GM23248 (cell line): ENCODE data around the gene CRB1. TPM values are rescaled to one million over a fixed set of nuclear protein-coding genes. Genes with fewer than 3 reads are reported as not detected.

ENCODE experiments used
- DNase-seq: peaks from one replicate; pipeline ENCODE4 v3.0.0-alpha.2; 2015
- H2AFZ ChIP-seq: fragments of 200-600 bp; sonication (generic); 2 replicates; pipeline ENCODE4 v1.6.1; 2016; ENCODE audit warnings: antibody characterized with exemption
- H3F3A ChIP-seq: fragments of 200-600 bp; sonication (generic); 2 replicates; pipeline ENCODE4 v1.6.1; 2016; ENCODE audit warnings: mild to moderate bottlenecking, antibody characterized with exemption, mixed run types; ENCODE audit not compliant: insufficient read depth
- H3K27ac ChIP-seq: fragments of 200-600 bp; sonication (generic); 2 replicates; pipeline ENCODE4 v1.5.1; 2016; ENCODE audit warnings: mild to moderate bottlenecking
- H3K27me3 ChIP-seq: fragments of 200-600 bp; sonication (generic); replicated peaks from 2 replicates; pipeline ENCODE4 v1.6.1; 2016; ENCODE audit warnings: mild to moderate bottlenecking; ENCODE audit not compliant: insufficient read depth
- H3K36me3 ChIP-seq: fragments of 200-600 bp; sonication (generic); 2 replicates; pipeline ENCODE4 v1.6.1; 2016; ENCODE audit warnings: low read depth, mild to moderate bottlenecking
- H3K4me1 ChIP-seq: fragments of 200-600 bp; sonication (generic); 2 replicates; pipeline ENCODE4 v1.6.1; 2016; ENCODE audit warnings: mild to moderate bottlenecking; ENCODE audit not compliant: insufficient read depth
- H3K4me2 ChIP-seq: fragments of 200-600 bp; sonication (generic); one replicate; pipeline ENCODE4 v1.6.1; 2016; ENCODE audit warnings: mild to moderate bottlenecking; ENCODE audit not compliant: unreplicated experiment
- H3K4me3 ChIP-seq: fragments of 200-600 bp; sonication (generic); 2 replicates; pipeline ENCODE4 v1.5.1; 2016; ENCODE audit warnings: mild to moderate bottlenecking
- H3K79me2 ChIP-seq: fragments of 200-600 bp; sonication (generic); 2 replicates; pipeline ENCODE4 v1.6.1; 2016; ENCODE audit warnings: mild to moderate bottlenecking; ENCODE audit not compliant: insufficient read depth
- H3K9ac ChIP-seq: fragments of 200-600 bp; sonication (generic); 2 replicates; pipeline ENCODE4 v1.6.1; 2016; ENCODE audit warnings: mild to moderate bottlenecking
- H3K9me2 ChIP-seq: fragments of 200-600 bp; sonication (generic); 2 replicates; pipeline ENCODE4 v1.6.1; 2016; ENCODE audit warnings: mixed run types, mild to moderate bottlenecking, moderate library complexity; ENCODE audit not compliant: insufficient read depth
- H3K9me3 ChIP-seq: fragments of 200-600 bp; sonication (generic); one replicate; pipeline ENCODE4 v1.6.1; 2017; ENCODE audit warnings: low read depth
- H4K20me1 ChIP-seq: fragments of 200-600 bp; sonication (generic); 2 replicates; pipeline ENCODE4 v1.6.0; 2016; ENCODE audit not compliant: insufficient read depth
- EZH2 ChIP-seq: fragments of 200-600 bp; sonication (generic); IDR thresholded peaks from 2 replicates; pipeline ENCODE4 v1.6.1; 2018; ENCODE audit warnings: antibody characterized with exemption, mild to moderate bottlenecking; ENCODE audit not compliant: insufficient read depth, poor library complexity, severe bottlenecking
- EZH2phosphoT487 ChIP-seq: fragments of 200-600 bp; sonication (generic); IDR thresholded peaks from 2 replicates; pipeline ENCODE4 v1.6.1; 2018; ENCODE audit warnings: antibody characterized with exemption, moderate library complexity, mild to moderate bottlenecking, low read depth; ENCODE audit not compliant: insufficient read depth
- WGBS, 2 experiments: methylation state at CpG; one replicate each; pipeline ENCODE4 v1.1.6; 2015 to 2017; ENCODE audit warnings: low lambda C conversion rate in 2 of 2, low coverage in 1 of 2; ENCODE audit errors: missing lambda C conversion rate in 2 of 2; 5-methylcytosine and 5-hydroxymethylcytosine counted together
- in situ Hi-C: fragments of 300-500 bp; cut with MboI; formaldehyde crosslinking; loops from 2 replicates; pipeline ENCODE4 v1.15.0; 2020
- polyA plus RNA-seq: library from polyadenylated mRNA; unstranded; fragments of >200 nt; fragmentation: Nextera tagmentation; extraction: Ambion mirVana; gene quantifications from 2 replicates; pipeline ENCODE4 v1.2.1, GENCODE V29; 2016
- total RNA-seq: library from RNA; depleted of rRNA; stranded (reverse); fragments of >200 nt; shearing (Covaris generic); gene quantifications from 2 replicates; pipeline ENCODE4 v1.2.3, GENCODE V29; 2014

CRB1 gene
- total and polyA plus RNA-seq, 2 experiments from 2014 or later = 0.11 TPM; not detected in 1

DNA sequence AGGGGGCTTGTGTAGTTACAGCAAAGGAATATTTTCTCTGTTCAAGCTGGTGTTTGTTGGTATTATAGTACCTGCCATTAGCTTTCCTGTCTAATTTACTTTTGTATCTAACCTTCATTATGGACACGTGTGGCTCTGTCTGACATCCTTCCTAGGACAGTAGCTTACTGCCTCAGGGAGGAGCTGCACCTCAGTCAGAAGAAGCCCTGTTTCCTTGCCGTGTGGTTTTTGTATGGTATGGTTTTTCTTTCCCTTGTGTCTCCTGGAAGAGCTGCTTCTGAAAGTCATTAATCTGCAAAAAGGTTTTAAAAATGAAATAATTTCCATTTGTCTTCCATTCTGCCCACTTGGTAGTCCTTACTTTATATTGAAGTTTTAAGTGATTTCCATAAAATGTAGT is 17.4 kb upstream of the CRB1 start:
- H3K9ac ChIP-seq = no peak overlapping the region
- no peak overlapping the region for H2AFZ ChIP-seq
- H4K20me1 ChIP-seq = no peaks in the 10 kb centered on the region
- no peaks in the 10 kb centered on the region for H3K79me2 ChIP-seq
- TF ChIP-seq EZH2 (no peak), EZH2phosphoT487 (no peak)
- no peaks in the 10 kb centered on the region for H3K9me3 ChIP-seq
- H3K9me2 ChIP-seq = no peaks in the 10 kb centered on the region
- in situ Hi-C loops = no loop called here
- no peak for DNase-seq
- H3K4me3 ChIP-seq = no peak overlapping the region
- 46 to 48% methylated on average over 2 of the region's 2 CpGs for WGBS, 2 experiments
- H3K36me3 ChIP-seq = no peaks in the 10 kb centered on the region
- H3F3A ChIP-seq = no peaks in the 10 kb centered on the region
- H3K4me1 ChIP-seq = no peaks in the 10 kb centered on the region
- H3K27ac ChIP-seq = no peak overlapping the region
- no peaks in the 10 kb centered on the region for H3K27me3 ChIP-seq
- H3K4me2 ChIP-seq = no peak overlapping the region

DNA sequence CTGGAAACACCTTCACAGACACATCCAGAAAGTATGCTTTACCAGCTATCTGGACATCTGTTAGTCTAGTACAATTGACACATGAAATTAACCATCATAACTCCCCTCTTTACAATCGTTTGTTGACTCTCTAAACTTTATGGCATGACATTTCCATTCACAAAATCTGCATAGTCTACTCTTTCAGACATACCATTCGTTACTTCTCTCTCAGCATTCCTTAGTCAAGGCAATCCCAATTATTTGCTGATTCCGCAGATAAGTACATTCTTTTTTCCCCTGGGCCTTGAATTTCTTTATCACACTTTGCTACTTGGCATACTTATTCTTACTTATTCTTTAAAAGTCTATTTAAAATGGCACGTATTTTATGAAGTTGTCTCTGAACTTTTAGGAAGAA is 15.1 kb upstream of the CRB1 start:
- no peaks in the 10 kb centered on the region for H3K9me3 ChIP-seq
- no peaks in the 10 kb centered on the region for H4K20me1 ChIP-seq
- no peaks in the 10 kb centered on the region for H3K79me2 ChIP-seq
- H3F3A ChIP-seq = no peaks in the 10 kb centered on the region
- 70 to 77% methylated on average over 4 of the region's 4 CpGs for WGBS, 2 experiments
- DNase-seq = no peak
- no peak for TF ChIP-seq EZH2phosphoT487
- no peak for TF ChIP-seq EZH2
- no peak overlapping the region for H3K27ac ChIP-seq
- H3K4me2 ChIP-seq = no peak overlapping the region
- H2AFZ ChIP-seq = no peak overlapping the region
- H3K27me3 ChIP-seq = no peaks in the 10 kb centered on the region
- in situ Hi-C loops = no loop called here
- no peaks in the 10 kb centered on the region; the same call in 1 of the 2 replicates for H3K9me2 ChIP-seq
- no peak overlapping the region for H3K9ac ChIP-seq
- H3K4me1 ChIP-seq = no peaks in the 10 kb centered on the region
- H3K36me3 ChIP-seq = no peaks in the 10 kb centered on the region
- no peak overlapping the region for H3K4me3 ChIP-seq

DNA sequence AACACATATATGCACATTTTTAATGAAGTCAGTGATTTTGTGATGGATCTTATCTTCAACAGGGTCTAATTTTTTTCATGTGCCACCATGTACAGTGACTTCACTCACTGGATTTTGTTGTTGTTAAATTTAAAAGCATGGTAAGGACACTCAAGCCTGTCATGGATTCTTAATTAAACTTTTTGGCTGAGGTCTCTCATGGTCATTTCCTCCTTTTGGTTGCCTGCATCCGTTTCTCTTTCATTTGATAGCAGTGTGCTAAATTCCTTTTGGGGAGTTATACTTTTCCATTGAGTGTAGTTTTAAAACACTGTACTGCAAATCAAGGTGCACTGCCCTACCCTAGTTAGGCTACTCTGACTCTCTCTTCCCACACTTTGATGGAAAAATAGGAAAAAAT is 13.2 kb upstream of the CRB1 start:
- Histone ChIP-seq H3K9me2 (no peaks in the 10 kb centered on the region; the same call in 1 of the 2 replicates), H3K9me3 (no peaks in the 10 kb centered on the region), H3K27me3 (no peaks in the 10 kb centered on the region), H3K27ac (no peak overlapping the region), H3K4me3 (no peak overlapping the region), H3K36me3 (no peaks in the 10 kb centered on the region), H2AFZ (no peak overlapping the region), H4K20me1 (no peaks in the 10 kb centered on the region), H3K9ac (no peak overlapping the region), H3K4me2 (no peak overlapping the region), H3K79me2 (no peaks in the 10 kb centered on the region), H3K4me1 (no peaks in the 10 kb centered on the region), H3F3A (no peaks in the 10 kb centered on the region)
- in situ Hi-C loops = no loop called here
- TF ChIP-seq EZH2 (no peak), EZH2phosphoT487 (no peak)
- DNase-seq = no peak
- 7 to 14% methylated on average over 1 of the region's 1 CpG for WGBS, 2 experiments

DNA sequence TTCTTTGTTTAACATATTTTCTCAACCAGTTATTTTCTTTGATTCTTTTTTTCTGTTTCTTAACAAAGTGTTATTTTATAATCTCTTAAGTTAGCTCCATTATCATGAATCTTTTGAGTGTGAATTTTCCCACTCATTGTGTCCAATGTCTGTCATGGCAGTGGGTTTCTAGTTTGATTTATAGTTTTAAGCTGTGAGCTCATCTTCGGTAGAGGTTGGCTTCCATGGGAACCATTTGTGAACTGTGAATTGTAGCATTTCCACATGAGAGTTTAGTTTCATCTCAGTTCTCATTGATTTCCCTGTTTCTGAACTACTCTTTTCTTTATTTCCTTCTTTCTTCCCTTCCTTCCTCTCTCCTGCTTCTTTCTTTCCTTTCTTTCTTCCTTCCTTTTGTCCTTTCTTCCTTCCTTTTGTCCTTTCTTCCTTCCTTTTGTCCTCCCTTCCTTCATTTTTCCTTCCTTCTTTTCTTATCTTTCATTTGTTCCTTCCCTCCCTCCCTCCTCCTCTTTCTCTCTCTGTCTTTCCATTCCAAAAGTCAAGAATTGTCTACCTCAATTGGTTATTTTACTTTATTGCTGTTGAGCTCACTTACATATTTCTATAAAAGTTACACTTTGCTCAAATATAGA is 3.0 kb upstream of the CRB1 start:
- DNase-seq = no peak
- in situ Hi-C loops = no loop called here
- Histone ChIP-seq H3K4me2 (no peak overlapping the region), H2AFZ (no peak overlapping the region), H3K9me2 (no peaks in the 10 kb centered on the region), H3K9ac (no peak overlapping the region), H3K9me3 (no peaks in the 10 kb centered on the region), H3K27me3 (no peaks in the 10 kb centered on the region), H3F3A (no peaks in the 10 kb centered on the region), H4K20me1 (no peaks in the 10 kb centered on the region), H3K4me3 (no peak overlapping the region), H3K79me2 (no peaks in the 10 kb centered on the region), H3K36me3 (no peaks in the 10 kb centered on the region), H3K27ac (no peak overlapping the region), H3K4me1 (no peaks in the 10 kb centered on the region)
- WGBS, 2 experiments = 62 to 64% methylated on average over 1 of the region's 1 CpG
- TF ChIP-seq EZH2 (no peak), EZH2phosphoT487 (no peak)

DNA sequence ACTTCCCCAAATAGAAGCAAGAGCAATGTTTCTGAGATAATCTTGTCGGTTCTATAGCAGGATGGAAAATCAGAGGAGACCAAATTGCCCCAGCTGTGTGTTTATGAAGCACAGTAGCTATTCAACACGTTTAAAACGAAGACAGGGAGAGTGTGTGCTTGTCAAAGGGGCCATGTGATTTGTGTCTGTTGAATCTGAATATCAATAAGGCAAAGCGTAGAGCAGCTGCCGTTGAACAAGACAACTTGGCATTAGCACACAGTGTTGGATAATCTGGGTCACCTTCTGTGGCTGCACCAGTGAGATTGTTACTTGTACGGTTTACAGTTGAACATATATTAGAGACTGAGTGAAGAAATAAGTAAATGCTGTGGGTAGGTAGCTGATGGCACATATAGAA is 1.0 kb downstream of the CRB1 start:
- no peaks in the 10 kb centered on the region for H3F3A ChIP-seq
- in situ Hi-C loops = no loop called here
- H3K4me2 ChIP-seq = no peak overlapping the region
- H3K36me3 ChIP-seq = no peaks in the 10 kb centered on the region
- H4K20me1 ChIP-seq = no peaks in the 10 kb centered on the region
- no peak overlapping the region for H3K4me3 ChIP-seq
- no peaks in the 10 kb centered on the region for H3K79me2 ChIP-seq
- no peak for DNase-seq
- H3K9me2 ChIP-seq = no peaks in the 10 kb centered on the region
- 0 out of 2 replicates have a peak, but pooled peaks cover 7% of the 10 kb centered on the region for H3K4me1 ChIP-seq
- no peak overlapping the region for H3K9ac ChIP-seq
- TF ChIP-seq EZH2phosphoT487 (no peak), EZH2 (no peak)
- no peaks in the 10 kb centered on the region for H3K27me3 ChIP-seq
- H3K27ac ChIP-seq = no peak overlapping the region
- WGBS, 2 experiments = 55 to 58% methylated on average over 6 of the region's 6 CpGs
- no peak overlapping the region; the same call in 1 of the 2 replicates for H2AFZ ChIP-seq
- no peaks in the 10 kb centered on the region for H3K9me3 ChIP-seq
